ENCODE measurements around the gene OR10AD1.
"Not testable (repeated sequence)": the region's sequence is repeated elsewhere in the genome, so short reads cannot be mapped to it uniquely, and the experiment has no call there.

OR10AD1 gene, protein sequence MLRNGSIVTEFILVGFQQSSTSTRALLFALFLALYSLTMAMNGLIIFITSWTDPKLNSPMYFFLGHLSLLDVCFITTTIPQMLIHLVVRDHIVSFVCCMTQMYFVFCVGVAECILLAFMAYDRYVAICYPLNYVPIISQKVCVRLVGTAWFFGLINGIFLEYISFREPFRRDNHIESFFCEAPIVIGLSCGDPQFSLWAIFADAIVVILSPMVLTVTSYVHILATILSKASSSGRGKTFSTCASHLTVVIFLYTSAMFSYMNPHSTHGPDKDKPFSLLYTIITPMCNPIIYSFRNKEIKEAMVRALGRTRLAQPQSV

DNA sequence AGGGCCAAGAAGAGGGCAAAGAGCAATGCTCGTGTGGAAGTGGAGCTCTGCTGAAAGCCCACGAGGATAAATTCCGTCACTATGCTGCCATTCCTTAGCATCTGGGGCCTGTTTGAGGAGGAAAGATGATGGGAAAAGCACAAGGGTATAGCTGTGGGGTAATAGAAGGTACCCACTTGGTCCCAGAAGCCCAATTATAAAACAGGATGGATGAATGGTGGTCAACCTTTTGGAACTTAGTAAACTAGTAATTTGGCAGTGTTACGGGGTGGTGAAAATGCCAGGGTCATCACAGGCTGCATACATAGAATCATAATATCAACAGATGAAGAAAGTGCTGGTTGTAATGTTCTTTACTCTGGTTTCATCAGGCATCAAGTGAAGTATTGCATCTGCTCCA, at the start of gene OR10AD1:
TSS of gene OR10AD1 (minus strand) at position 101 of the 400 bp plus-strand sequence. CDS start at position 101, 0 bp downstream.
- DNase-seq: no peak

DNA sequence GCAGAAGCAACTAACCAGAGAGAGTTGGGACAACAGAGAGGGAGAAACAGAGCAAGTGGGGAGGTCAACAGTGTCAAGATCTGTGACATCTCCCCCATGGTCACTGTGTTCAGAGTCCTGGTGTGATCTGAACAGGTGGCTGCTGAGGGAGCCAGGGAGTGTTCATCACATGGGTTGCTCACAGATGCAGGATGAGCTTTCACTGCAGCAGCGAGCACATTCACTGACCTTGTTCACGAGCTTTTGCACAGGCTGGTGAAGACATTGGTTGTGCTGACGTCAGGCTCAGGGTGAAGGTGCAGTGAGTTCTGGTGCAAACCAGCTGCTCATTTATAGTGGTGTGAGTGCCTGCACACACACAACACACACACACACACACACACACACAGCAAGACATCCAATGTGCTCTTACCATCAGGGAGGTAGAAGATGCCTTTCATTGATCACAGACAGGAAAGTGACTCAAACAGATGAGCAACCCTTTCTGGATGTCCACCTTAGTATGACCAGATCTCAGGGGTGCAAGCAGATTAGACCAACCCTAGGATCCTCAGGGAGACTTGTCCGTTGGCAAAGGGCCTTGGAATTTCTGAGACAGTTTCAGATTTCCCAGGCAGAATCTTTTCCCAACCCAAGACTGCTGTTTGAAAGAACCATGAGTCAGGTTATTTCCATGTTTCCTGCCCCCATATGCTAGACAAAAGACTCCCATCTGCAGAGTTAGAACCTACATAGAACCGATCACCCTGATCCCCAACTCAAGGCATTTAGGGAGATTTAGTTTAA, 44.3 kb upstream of the OR10AD1 start:
- DNase-seq: no peak

- DNase-seq: no peak
These were observed 34.1 kb upstream of the OR10AD1 start for GRCh38 chr12:48237162-48237561.

- DNase-seq: no peak
These were observed 32.8 kb upstream of the OR10AD1 start for GRCh38 chr12:48235796-48236333.

DNA sequence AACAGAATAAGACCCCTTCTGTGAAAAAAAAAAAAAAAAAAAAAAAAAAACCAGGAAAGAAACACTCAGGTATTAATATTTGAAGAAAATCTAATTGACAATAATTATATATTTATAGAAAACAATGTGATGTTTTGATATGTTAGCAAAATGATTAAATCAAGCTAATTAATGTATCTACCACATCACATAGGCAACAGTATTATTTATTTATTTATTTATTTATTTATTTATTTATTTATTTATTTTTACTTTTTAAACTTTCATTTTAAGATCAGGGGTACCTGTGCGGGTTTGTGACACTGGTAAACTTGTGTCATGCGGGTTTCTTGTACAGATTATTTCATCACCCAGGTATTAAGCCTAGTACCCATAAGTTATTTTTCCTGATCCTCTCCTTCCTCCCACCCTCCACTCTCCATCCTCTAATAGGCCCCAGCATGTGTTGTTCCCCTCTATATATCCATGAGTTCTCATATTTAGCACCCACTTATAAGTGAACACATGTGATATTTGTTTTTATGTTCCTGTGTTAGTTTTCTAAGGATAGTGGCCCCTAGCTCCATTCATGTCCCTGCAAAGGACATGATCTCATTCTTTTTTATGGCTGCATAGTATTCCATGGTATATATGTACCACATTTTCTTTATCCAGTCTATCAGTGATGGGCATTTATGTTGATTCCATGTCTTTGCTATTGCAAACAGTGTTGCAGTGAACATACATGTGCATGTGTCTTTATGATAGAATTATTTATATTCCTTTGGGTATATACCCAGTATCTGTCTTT, 28.3 kb upstream of the OR10AD1 start:
- not testable (repeated sequence) for DNase-seq

DNA sequence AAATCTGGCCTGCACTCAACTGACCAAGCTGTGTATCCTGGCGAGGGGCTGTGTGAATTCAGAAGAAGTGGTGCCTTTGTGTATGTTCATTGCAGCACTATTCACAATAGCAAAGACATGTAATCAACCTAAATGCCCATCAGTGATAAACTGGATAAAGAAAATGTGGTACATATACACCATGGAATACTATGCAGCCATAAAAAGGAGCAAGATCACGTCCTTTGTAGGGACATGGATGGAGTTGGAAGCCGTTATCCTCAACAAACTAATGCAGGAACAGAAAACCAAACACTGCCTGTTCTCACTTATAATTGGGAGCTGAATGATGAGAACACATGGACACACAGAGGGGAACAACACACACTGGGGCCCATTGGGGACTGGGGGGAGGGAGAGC, 21.4 kb upstream of the OR10AD1 start:
- not testable (repeated sequence) for DNase-seq

GRCh38 chr12:48221645-48222044, 18.6 kb upstream of the OR10AD1 start:
- no peak for DNase-seq

- no peak for DNase-seq
These were observed 17.6 kb upstream of the OR10AD1 start for GRCh38 chr12:48220701-48221100.

GRCh38 chr12:48219631-48220030, 16.5 kb upstream of the OR10AD1 start:
- DNase-seq: no peak

- no peak for DNase-seq
These were observed 13.7 kb upstream of the OR10AD1 start for GRCh38 chr12:48216785-48217184.

DNA sequence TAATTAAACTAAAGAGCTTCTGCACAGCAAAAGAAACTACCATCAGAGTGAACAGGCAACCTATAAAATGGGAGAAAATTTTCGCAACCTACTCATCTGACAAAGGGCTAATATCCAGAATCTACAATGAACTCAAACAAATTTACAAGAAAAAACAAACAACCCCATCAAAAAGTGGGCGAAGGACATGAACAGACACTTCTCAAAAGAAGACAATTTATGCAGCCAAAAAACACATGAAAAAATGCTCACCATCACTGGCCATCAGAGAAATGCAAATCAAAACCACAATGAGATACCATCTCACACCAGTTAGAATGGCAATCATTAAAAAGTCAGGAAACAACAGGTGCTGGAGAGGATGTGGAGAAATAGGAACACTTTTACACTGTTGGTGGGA, 6.4 kb upstream of the OR10AD1 start:
- DNase-seq: not testable (repeated sequence)

GRCh38 chr12:48202766-48203165, 326 bp downstream of the OR10AD1 start:
- no peak for DNase-seq

DNA sequence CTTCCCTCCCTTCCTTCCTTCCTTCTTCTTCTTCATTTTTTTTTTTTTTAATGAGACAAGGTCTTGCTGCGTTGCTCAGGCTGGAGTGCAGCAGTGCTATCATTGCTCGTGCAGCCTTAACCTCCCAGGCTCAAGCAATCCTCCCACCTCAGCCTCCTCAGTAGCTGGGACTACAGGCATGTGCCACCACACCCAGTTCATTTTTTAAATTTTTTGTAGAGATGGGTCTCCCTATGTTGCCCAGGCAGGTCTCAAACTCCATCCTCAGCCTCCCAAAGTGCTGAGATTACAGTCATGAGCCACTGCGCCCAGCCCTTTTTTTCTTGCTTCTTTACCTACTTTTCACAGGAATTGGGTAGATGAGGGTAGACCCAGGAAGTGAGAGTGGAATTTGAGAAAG, 1.6 kb downstream of the OR10AD1 start:
- no peak for DNase-seq

DNA sequence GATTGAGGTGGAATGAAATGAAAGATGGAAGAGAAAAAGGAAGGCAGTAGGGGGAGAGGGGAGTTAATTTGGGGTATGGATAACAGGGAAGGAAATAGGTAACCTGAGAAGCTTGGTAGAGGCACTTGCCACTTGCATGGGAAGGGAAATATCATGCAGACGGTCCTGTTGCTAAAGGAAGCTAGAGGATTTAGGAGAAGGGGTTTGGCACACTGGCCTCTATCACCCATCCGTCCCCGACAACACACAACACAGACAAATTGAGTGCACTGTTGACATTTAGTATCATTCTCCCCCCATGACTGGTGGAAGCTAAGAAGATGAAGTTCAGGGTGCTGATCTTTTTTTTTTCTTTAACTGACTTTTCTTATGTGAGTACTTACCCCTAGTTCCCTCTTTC, 2.0 kb downstream of the OR10AD1 start:
- no peak for DNase-seq

DNA sequence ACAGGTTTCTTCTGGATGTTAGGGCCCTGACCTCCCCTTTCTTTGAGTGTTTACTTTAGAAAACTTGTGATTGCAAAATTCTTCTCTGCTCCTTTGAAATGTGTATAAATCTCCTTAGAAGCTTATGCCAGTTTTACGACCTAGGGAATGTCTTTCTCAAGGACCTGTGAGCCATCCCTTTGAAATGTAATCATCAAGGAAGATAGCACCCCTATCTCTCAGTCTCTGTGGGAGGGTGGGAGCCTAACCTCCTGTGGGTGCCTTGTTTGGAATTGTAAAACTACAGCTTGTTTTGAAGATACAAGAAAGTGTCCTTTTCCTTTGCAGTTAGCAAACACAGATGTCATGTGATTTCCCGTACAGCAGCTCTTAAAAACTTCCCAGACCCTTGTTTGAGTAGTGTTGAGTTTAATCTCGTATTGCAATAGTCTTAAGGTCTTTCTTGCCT, 3.3 kb downstream of the OR10AD1 start:
- no peak for DNase-seq

GRCh38 chr12:48198985-48199384, 4.1 kb downstream of the OR10AD1 start:
- no peak for DNase-seq

- DNase-seq: no peak
These were observed 4.5 kb downstream of the OR10AD1 start for GRCh38 chr12:48198672-48198971.

DNA sequence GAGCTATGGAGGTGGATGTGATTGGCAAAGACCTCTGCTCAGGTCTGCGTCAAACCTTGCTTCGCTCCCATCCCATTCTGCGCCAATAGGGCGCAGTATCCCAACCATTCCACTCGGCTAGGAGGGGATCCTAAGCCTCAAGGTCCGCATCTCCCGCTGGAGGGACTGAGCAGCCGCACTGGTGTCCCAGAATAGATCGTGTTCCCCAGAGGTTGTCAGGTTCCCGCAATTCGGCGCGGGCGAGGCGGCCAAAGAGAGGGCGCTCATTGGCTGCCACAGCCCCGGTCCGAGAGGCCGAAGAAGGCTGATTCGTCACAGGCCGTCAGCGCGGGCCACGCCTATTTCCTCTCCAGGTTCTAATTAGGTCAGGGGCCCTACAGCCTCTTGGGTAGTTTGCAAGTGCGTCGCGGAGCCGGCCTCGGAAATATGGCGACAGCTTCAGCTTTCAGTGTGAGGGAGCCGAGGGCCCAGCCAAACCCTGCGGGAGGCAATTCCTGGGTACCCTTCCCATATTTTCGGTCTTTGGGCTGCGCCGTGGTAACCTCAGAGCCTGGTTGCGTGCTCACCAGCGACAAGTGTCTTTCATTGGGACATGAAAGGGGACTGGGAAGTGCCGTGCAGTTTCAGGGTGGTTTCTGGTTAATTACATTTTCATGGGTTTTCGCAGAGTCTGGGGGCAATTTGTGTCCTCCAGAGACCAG, 5.0 kb downstream of the OR10AD1 start:
- peak; percentile 91 for DNase-seq

DNA sequence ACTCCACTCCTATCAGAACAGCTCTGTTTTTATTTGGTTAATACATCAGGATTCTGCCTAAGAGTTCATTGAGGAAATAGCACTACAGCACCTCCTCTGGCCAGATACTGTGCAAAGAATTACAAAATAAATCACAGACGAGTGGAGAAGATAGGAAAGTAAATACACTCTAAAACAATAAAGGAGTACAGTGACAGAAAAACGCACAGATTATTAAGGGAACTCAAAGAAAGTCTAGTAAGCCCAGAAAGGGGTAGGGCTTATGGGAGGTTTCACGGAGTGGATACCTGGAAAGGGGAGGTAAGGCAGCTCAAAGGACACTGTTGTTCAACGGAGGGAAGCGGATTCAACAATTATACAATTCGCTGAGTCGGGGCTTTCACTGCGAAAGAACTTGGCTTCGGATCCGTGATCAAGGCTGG, 5.5 kb downstream of the OR10AD1 start:
- no peak for DNase-seq

- DNase-seq: no peak
These were observed 8.3 kb downstream of the OR10AD1 start for GRCh38 chr12:48194799-48195201.

GRCh38 chr12:48193623-48194022, 9.5 kb downstream of the OR10AD1 start:
- no peak for DNase-seq

GRCh38 chr12:48192861-48193260, 10.2 kb downstream of the OR10AD1 start:
- no peak for DNase-seq

DNA sequence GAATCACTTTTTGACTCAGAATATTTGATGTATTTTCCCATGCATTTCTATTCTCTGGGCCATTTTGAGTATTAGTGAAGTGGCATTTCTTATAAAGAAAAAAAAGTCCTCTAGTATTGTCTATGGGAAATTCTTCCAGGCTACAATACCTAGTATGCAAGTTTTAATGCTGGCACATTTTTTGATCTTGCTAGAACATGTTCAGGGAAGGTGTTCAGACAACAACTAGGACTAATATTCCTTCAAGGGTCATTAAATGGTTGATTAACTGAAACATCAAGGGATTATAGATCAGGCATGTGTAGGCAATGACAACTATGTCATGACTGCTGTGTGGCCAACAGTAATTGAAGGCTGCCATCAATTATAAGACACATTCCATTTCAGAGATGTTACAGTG, 12.0 kb downstream of the OR10AD1 start:
- DNase-seq: no peak
